Activated naive CD4-positive, alpha-beta T cell (primary cell): ENCODE measurements around the gene KLF6.

ENCODE experiments used
- DNase-seq, 4 experiments: peaks; one replicate each; lab custom pipeline; 2025; lab: John Stamatoyannopoulos, UW

Gene KLF6

GRCh38 chr10:3787816-3788215, 2.8 kb upstream of the KLF6 start:
- no peak for DNase-seq

DNA sequence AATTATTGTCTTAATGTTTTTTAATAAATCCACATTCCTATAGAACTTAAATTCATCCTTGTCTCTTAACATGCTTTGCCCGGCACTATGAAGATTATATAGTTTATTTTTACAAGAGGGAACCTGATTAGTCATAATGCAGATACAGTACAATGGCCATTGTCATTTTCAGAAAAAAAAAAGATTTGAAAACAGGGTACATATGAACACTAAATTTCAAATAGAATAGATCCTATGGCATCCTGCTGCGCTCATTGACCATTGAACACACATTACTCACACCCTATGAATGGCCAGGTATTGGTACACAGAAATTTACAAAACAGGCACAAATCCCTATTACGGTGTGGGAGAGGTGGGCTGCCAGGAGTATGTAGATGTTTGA, 2.0 kb upstream of the KLF6 start:
- DNase-seq, result no peak

DNA sequence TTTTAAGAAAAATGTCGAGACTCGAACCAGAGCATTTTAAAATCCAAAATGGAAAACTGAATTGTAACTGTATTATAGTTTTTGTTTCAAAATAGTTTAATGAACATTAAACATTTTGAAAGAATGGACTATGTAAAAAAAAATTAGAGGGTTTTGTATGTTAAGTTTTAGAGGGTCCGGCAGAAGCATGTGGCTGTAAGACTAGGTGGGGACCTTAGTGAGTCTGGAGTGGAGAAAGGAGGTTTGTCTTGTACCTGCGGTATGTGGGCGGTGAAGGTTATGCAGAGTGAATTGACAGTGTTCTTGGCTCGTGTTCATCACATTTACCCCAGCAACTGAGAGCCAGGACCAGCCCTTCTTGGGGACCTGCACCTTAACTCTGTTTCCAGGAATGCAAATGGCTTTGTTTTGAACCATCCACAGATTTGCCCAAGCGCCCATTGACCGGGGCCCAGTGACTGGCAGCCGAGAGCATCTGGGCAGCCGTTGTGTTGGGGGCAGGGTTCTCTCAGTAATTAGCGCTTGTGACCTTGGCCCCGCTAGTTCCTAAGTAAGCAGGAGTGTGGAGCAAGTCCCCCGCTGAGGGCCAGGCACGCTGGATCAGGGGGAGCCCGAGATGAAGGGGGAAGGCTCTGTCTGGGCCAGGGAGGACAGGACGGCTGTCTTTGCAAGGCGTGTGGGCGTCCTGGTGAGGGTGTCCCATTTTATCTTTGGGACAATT, 1.4 kb upstream of the KLF6 start:
- DNase-seq, result no peak

DNA sequence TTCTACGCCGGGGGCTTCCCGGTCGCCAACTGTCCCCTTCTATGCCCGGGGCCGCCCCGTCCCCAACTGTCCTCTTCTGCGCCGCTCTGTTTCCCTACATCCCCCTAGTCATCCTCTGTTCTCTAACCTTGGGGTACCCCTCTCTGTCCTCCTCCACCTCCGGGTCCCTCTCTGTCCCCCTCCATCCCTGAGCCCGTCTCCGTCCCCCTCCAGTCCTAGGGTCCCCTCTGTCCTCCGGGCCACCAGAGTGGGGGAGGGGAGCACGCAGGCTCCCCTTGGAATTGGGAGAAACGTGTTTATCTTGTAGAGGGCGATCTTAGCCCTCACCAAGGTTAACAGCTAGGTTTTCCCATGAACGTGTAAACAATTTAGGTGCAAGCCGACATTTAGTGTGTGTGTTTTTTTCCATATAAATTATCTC, 852 bp upstream of the KLF6 start:
- DNase-seq, result no peak

DNA sequence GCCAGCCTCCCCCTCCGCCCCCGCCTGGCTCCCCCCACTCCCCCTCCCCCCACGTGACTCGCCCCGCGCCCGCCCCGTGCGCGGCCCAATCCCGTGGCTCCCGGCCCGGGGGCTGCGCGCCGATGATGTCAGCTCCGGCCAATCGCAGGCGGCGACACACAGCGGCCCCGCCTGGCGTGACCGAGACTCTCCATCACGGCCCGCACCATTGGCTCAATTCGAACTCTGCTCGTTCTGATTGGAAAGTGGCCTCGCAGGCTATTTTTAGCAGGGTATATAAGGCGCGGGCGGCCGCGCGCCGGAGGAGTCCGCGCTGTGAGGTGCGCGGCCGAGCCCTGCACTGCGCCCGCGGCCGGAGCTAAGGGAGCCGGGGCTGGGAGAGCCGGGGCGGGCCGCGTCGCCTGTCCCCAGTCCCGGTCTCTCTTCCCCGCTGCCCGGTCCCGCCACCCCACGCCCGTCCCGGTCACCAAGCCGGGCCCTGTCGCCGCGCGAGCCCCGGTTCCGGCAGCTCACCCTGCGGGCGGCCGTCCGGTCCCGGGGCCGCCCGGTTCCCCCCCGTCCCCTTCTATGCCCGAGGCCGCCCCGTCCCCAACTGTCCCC, 342 bp upstream of the KLF6 start:
- DNase-seq, result peak; percentile 98 to 99 (median 98)

DNA sequence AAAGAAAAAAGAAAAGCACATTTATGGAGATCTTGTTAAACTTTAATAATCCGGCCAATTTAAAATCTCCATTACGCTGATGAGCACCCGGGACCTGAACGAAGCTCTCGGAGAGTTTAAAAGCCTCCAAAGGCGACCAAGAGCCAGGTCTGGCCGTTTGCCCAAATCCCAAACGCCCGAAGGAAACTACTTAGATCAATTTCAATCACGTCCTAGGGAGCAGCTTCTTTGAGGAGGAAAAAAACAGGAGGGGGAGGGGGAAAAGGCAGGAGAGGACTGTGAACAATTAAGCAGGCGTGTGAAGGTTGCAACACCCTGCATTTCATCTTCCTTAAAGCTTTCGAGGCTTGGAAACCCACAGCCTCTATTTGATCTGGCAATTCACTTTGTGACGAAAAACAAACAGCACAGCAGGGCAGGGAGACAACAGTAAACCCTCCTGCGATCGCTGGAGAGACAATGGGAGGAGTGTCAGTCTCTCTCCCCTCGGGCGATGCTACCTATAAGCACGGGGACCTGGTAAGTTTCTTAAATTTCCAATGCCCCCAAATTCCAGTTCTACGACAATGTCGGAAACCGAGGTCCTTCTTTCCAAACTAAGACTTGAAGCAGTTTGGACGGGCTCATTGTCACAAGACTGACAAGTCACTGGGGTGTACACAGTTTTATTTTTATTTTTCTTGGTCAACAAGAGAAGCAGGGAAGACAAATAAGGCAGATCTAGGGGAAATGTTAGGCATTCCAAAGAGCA, 1.2 kb downstream of the KLF6 start:
- DNase-seq, result peak in 2 of 4 experiments; percentile 23 to 38

GRCh38 chr10:3783316-3783681, 1.7 kb downstream of the KLF6 start:
- DNase-seq, result peak; percentile 24 to 45 (median 37)

DNA sequence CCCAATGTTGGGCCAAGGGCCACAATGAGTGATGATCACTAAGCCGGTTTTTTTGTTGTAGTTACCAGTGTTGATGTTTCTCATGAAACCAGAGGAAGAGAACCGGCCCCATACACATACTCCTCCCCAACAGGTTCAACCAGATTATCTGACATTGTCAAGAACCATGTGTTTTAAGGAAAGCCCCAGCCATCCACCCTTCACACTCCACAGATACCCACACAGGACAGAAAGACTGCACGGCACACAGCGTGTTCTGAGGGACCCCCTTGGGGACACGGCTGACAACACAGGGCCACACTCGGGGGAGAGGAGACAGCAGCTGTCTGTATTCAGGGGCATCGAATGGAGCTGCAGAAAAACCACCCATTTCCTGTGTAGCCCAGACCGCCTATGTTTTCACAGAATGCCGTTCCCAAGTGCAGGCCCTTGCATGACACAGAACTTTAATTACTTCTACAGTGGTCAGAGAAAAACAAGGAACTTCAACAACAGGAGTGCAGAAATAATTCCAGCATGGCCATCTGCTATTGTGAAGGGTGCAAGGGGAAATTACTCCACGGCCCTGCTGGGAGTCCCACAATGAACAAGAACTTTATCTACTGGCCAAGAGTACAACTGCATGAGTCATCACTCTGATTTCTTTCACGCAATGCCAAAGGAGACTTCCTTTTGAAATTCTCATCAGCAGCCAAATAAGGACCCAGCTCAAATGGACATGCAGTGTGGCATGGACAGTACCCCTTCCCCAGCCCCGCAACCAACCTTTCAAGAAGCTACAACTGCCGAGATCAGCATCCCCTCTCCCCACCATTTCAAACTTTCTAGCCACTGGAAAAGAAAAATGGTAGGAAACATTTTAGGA, 2.3 kb downstream of the KLF6 start:
- DNase-seq, result peak in 2 of 4 experiments; percentile 18 to 32

DNA sequence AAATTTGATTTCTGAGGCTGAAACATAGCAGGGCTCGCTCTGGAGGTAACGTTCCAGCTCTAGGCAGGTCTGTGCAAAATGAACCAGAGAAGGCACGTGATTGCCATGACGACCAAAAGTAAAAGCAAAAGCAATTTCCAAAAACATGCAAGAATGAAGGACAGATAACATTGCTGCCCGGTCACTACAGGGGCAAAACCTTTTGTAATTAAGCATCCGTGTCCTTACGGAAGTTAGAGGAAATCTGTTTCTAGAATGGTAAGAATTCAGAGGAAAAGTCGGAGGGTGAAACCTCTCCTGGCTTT, 2.9 kb downstream of the KLF6 start:
- no peak for DNase-seq

GRCh38 chr10:3781468-3782145, 3.4 kb downstream of the KLF6 start:
- peak in 1 of 4 experiments; percentile 11 for DNase-seq

DNA sequence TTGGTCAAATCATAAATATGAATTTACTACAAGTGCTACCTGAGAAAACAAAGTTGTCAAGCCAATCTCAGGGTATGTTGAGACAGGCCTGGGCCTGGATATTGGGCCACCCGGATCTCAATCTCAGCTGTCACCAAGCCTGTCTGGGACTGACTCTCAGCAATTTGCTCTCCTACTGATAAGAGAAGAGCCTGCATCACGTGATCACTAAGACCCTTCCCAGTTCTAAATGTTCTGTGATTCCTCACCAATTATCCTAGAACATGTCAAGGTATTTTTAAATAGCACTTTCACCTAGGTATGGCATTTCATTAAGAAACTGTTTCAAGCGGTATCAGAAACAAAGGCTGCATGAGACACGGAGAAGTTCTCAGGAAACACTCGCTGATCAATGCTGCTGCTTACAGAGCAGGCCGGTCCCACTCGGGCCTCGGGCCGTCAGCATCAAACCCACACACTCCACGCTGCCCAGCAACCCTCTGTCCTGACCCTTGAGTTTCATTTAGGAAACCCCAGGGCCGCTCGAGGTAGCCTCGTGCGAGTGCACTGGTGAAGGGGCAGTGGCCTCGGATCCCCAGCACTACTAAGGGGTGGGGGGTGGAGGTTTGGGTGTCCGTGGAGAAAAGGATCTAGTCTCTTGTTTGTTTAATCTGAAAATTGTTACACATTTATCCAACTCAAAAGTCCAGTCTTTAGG, 4.1 kb downstream of the KLF6 start:
- DNase-seq, result no peak

GRCh38 chr10:3780021-3780770, 4.8 kb downstream of the KLF6 start:
- no peak for DNase-seq

GRCh38 chr10:3779158-3779741, 5.8 kb downstream of the KLF6 start:
- no peak for DNase-seq

GRCh38 chr10:3778692-3779157, 6.3 kb downstream of the KLF6 start:
- no peak for DNase-seq

DNA sequence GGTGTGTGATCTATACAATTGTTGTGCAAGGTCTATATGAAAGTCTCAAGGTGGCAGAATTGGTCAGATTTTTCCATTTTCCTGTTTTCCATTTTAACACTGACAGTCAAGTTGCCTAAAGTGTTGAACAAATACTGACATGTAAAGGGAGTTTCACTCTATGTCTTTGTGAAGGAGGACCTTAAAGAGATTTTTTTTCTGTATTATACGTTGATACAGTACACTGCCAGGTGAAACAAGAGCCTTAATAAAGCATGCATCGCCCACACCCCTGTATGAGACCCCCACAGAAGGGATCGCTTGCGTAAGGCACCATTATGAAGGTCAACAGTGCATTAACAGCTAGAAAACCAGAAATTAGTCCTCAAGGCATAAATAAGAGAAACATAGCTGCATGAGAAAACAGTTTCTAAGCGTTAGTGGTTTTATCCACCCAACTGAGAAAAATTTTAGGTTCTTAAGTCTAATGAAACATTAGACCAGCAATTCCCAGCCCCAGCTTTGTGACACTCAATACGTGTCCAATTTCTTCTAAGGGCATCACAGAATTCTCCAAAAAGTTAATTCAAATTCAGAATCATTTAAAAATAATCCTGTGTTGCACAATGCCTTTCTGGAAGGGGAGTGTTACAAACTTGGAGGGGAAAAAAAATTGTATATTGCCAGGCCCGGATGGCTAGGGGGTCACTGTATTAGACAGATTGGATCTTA, 6.9 kb downstream of the KLF6 start:
- DNase-seq, result no peak

- peak in 1 of 4 experiments; percentile 19 for DNase-seq
Measured at GRCh38 chr10:3776796-3777571, 8.0 kb downstream of the KLF6 start.

GRCh38 chr10:3775696-3776551, 9.1 kb downstream of the KLF6 start:
- DNase-seq, result no peak
